ENCODE data around the gene NECTIN4. TPM values are rescaled to one million over a fixed set of nuclear protein-coding genes. Genes with fewer than 3 reads are reported as not detected.

Gene NECTIN4
- total and polyA plus RNA-seq, 10 of the 15 experiments (the other 5 are each of a cell fraction or from before 2014, with no cell fraction given), result 2.8 to 8.7 (median 3.7) TPM

GRCh38 chr1:161096015-161096414 lies 6.7 kb upstream of the NECTIN4 start (continued):
- TF ChIP-seq PKNOX1 (IDR thresholded peaks at IDR 0.05) (peak; percentile 75), CEBPZ (IDR thresholded peaks at IDR 0.05; ENCODE audit: low read depth, low read length) (no peak), MXI1 (IDR thresholded peaks at IDR 0.05; ENCODE audit: low read depth, low read length) (no peak), POU2F2 (IDR thresholded peaks at IDR 0.05; ENCODE audit: borderline replicate concordance, low read depth, low read length) (peak; percentile 60; the same call in 1 of the 3 replicates), NFYA (IDR thresholded peaks at IDR 0.05; ENCODE audit: borderline replicate concordance, low read depth, low read length) (no peak), IKZF2 (IDR thresholded peaks at IDR 0.05) (peak; percentile 88 to 93), IKZF1 (conservative IDR thresholded peaks at IDR 0.05) (peak; percentile 92), TCF3 (IDR thresholded peaks at IDR 0.05; ENCODE audit: borderline replicate concordance, insufficient read depth, low read depth, low read length) (0 out of 2 replicates have a peak, but pooled peaks have one; percentile 23), ZZZ3 (IDR thresholded peaks at IDR 0.05; ENCODE audit: control insufficient read depth, insufficient read length, low read depth) (peak; percentile 37), NR2F1 (conservative IDR thresholded peaks at IDR 0.05) (peak; percentile 91), ESRRA (IDR thresholded peaks at IDR 0.05; ENCODE audit: low read length) (peak; percentile 99), EZH2 (IDR thresholded peaks at IDR 0.05; ENCODE audit: borderline replicate concordance, control insufficient read depth, low read depth, low read length) (no peak), ZSCAN29 (IDR thresholded peaks at IDR 0.05) (0 out of 2 replicates have a peak, but pooled peaks have one; percentile 16), MEF2A (IDR thresholded peaks at IDR 0.05; ENCODE audit: insufficient read depth, low read depth, low read length) (peak; percentile 25; the same call in 1 of the 2 replicates), SUZ12 (IDR thresholded peaks at IDR 0.05; ENCODE audit: unreplicated experiment) (no peak), BHLHE40 (IDR thresholded peaks at IDR 0.05; ENCODE audit: borderline replicate concordance in 1 of 2, low read depth in 2 of 2, low read length in 1 of 2) (peak; percentile 57 to 69; a peak in 3 of 4 replicates), BMI1 (IDR thresholded peaks at IDR 0.05; ENCODE audit: borderline replicate concordance) (0 out of 2 replicates have a peak, but pooled peaks have one; percentile 13), MTA2 (IDR thresholded peaks at IDR 0.05; ENCODE audit: low read depth) (peak; percentile 85), ZBTB40 (IDR thresholded peaks at IDR 0.05; ENCODE audit: borderline replicate concordance) (no peak), YBX1 (IDR thresholded peaks at IDR 0.05) (no peak), GATAD2B (conservative IDR thresholded peaks at IDR 0.05; ENCODE audit: low read depth) (0 out of 2 replicates have a peak, but pooled peaks have one; percentile 44), CBX3 (IDR thresholded peaks at IDR 0.05; ENCODE audit: borderline replicate concordance, low read depth) (no peak), TCF12 (IDR thresholded peaks at IDR 0.05; ENCODE audit: low read depth, low read length) (peak; percentile 65; the same call in 1 of the 2 replicates)

Measured in GM12878 (cell line).